Measurements from ENCODE around the gene CLNK.

GRCh38 chr4:10605746-10606482, 78.7 kb downstream of the CLNK start:
- TF ChIP-seq EZH2 (IDR thresholded peaks at IDR 0.05; ENCODE audit: borderline replicate concordance, low read length): no peak
- no peak for TF ChIP-seq CTCF (IDR thresholded peaks at IDR 0.05; ENCODE audit: low read length)

All from OCI-LY1 (cell line).